SK-N-SH (cell line): ENCODE results near the gene RALY.

Source experiments
- RAD21 ChIP-seq: IDR thresholded peaks from 2 replicates; pipeline ENCODE4 v1.6.1; 2012; ENCODE audit warnings: mild to moderate bottlenecking, low read length
- TF ChIP-seq, protein P1 (sequence below): IDR thresholded peaks from 2 replicates; pipeline ENCODE4 v1.4.0; 2012; ENCODE audit warnings: low read depth

DNA sequence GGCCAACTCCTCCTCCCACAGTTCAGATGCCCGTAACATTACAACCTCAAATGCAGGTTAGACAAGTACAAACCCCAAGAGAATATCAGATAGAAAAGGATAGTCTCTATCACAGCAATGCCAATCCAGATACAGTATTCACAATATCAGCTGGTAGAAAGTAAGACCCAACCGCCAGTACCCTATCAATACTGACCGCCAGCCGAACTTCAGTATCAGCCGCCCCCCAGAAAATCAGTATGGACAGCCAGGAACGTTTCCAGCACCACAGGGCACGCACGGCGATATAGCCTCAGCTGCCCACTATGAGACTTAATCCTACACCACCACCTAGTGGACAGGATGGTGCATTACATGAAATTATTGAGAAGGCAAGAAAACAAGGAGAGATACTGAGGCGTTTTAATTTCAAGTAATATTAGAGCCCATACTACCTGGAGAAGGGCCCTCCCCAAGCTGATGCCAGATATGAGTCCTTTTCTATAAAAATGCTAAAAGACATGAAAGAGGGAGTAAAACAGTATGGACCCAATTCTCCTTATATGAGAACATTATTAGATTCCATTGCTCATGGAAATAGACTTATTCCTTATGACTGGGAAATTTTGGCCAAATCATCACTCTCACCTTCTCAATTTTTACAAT lies 135.9 kb downstream of the RALY start:
- TF ChIP-seq, protein P1, sequence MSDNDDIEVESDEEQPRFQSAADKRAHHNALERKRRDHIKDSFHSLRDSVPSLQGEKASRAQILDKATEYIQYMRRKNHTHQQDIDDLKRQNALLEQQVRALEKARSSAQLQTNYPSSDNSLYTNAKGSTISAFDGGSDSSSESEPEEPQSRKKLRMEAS, result no peak
- TF ChIP-seq RAD21, result peak; percentile 98
